Memory B cell (primary cell): ENCODE results near the gene LARP4.
A peak's percentile ranks its signal among the peaks of the same experiment; 100 is the strongest.
"Not testable (repeated sequence)": the region's sequence is repeated elsewhere in the genome, so short reads cannot be mapped to it uniquely, and the experiment has no call there.

Experiments
- ATAC-seq: fragments of 150-1000 bp; cut with Tn5 transposase; 2 replicates; pipeline ENCODE4 v1.10.0; 2021; ENCODE audit warnings: low read depth, mild to moderate bottlenecking, moderate library complexity
- DNase-seq, 2 donors: peaks; one replicate each; pipeline ENCODE4 v3.0.0; 2022; ENCODE audit warnings: low spot score in 2 of 2
- H3K27ac Mint-ChIP-seq: one replicate; pipeline ENCODE4 v1.8.0; 2022; ENCODE audit warnings: mild to moderate bottlenecking, moderate library complexity, mixed read lengths
- H3K27me3 Mint-ChIP-seq: one replicate; pipeline ENCODE4 v1.8.0; 2022; ENCODE audit warnings: mixed read lengths
- H3K36me3 Mint-ChIP-seq: one replicate; pipeline ENCODE4 v1.8.0; 2022; ENCODE audit warnings: mild to moderate bottlenecking, mixed read lengths
- H3K4me1 Mint-ChIP-seq: one replicate; pipeline ENCODE4 v1.8.0; 2022; ENCODE audit warnings: mixed read lengths
- H3K4me3 Mint-ChIP-seq: one replicate; pipeline ENCODE4 v1.8.0; 2022; ENCODE audit warnings: mild to moderate bottlenecking, moderate library complexity, mixed read lengths
- H3K9me3 Mint-ChIP-seq: one replicate; pipeline ENCODE4 v1.8.0; 2022; ENCODE audit warnings: mixed read lengths

LARP4 gene

GRCh38 chr12:50517421-50518048 lies 116.8 kb downstream of the LARP4 start:
- H3K36me3 Mint-ChIP-seq, result peaks cover 3% of the 10 kb centered on the region
- no peak overlapping the region for H3K27ac Mint-ChIP-seq
- H3K4me3 Mint-ChIP-seq, result no peak overlapping the region
- H3K4me1 Mint-ChIP-seq, result peaks cover 41% of the 10 kb centered on the region
- ATAC-seq (peak; percentile 78), DNase-seq (peak in 1 of 2 donors; percentile 57)
- peaks cover 5% of the 10 kb centered on the region for H3K9me3 Mint-ChIP-seq
- H3K27me3 Mint-ChIP-seq, result no peaks in the 10 kb centered on the region

GRCh38 chr12:50518090-50518489 lies 117.4 kb downstream of the LARP4 start:
- Mint-ChIP-seq H3K4me1 (peaks cover 40% of the 10 kb centered on the region), H3K36me3 (peaks cover 5% of the 10 kb centered on the region), H3K9me3 (peaks cover 7% of the 10 kb centered on the region), H3K27me3 (no peaks in the 10 kb centered on the region), H3K27ac (no peak overlapping the region), H3K4me3 (no peak overlapping the region)
- no peak for ATAC-seq
- no peak for DNase-seq

GRCh38 chr12:50519353-50519752 lies 118.7 kb downstream of the LARP4 start:
- ATAC-seq, result no peak
- Mint-ChIP-seq H3K9me3 (peaks cover 6% of the 10 kb centered on the region), H3K36me3 (peaks cover 9% of the 10 kb centered on the region), H3K4me3 (no peak overlapping the region), H3K27ac (peak overlapping the region; percentile 62), H3K4me1 (peaks cover 40% of the 10 kb centered on the region), H3K27me3 (no peaks in the 10 kb centered on the region)
- no peak for DNase-seq

- Mint-ChIP-seq H3K27me3 (no peaks in the 10 kb centered on the region), H3K27ac (peak overlapping the region; percentile 91), H3K9me3 (peaks cover 5% of the 10 kb centered on the region), H3K4me1 (peaks cover 34% of the 10 kb centered on the region), H3K4me3 (peak overlapping the region; percentile 66), H3K36me3 (peaks cover 9% of the 10 kb centered on the region)
- ATAC-seq (peak; percentile 25), DNase-seq (peak in 1 of 2 donors; percentile 10)
Observed at GRCh38 chr12:50520416-50521207, 119.9 kb downstream of the LARP4 start.

- not testable (repeated sequence) for H3K4me3 Mint-ChIP-seq, DNase-seq, H3K9me3 Mint-ChIP-seq, ATAC-seq, H3K27ac Mint-ChIP-seq, H3K27me3 Mint-ChIP-seq
- Mint-ChIP-seq H3K36me3 (peaks cover 14% of the 10 kb centered on the region), H3K4me1 (peaks cover 37% of the 10 kb centered on the region)
Observed at GRCh38 chr12:50521781-50522180, 121.1 kb downstream of the LARP4 start.

- Mint-ChIP-seq H3K9me3 (peaks cover 5% of the 10 kb centered on the region), H3K4me1 (peaks cover 39% of the 10 kb centered on the region), H3K36me3 (peaks cover 17% of the 10 kb centered on the region), H3K27me3 (no peaks in the 10 kb centered on the region), H3K27ac (peak overlapping the region; percentile 38), H3K4me3 (no peak overlapping the region)
- no peak for DNase-seq
- ATAC-seq, result no peak
Observed at GRCh38 chr12:50523772-50524171, 123.1 kb downstream of the LARP4 start.

- H3K4me1 Mint-ChIP-seq, result peaks cover 39% of the 10 kb centered on the region
- peaks cover 5% of the 10 kb centered on the region for H3K9me3 Mint-ChIP-seq
- H3K27me3 Mint-ChIP-seq, result no peaks in the 10 kb centered on the region
- no peak overlapping the region for H3K4me3 Mint-ChIP-seq
- no peak for ATAC-seq
- H3K36me3 Mint-ChIP-seq, result peaks cover 20% of the 10 kb centered on the region
- H3K27ac Mint-ChIP-seq, result peak overlapping the region; percentile 38
- DNase-seq, result no peak
Observed at GRCh38 chr12:50524621-50525020, 123.9 kb downstream of the LARP4 start.

- no peak for ATAC-seq
- H3K4me1 Mint-ChIP-seq, result peaks cover 36% of the 10 kb centered on the region
- H3K4me3 Mint-ChIP-seq, result no peak overlapping the region
- peaks cover 20% of the 10 kb centered on the region for H3K36me3 Mint-ChIP-seq
- peaks cover 5% of the 10 kb centered on the region for H3K9me3 Mint-ChIP-seq
- DNase-seq, result no peak
- H3K27ac Mint-ChIP-seq, result no peak overlapping the region
- no peaks in the 10 kb centered on the region for H3K27me3 Mint-ChIP-seq
Observed at GRCh38 chr12:50525422-50525821, 124.7 kb downstream of the LARP4 start.

- Mint-ChIP-seq H3K4me1 (peaks cover 30% of the 10 kb centered on the region), H3K9me3 (peaks cover 2% of the 10 kb centered on the region), H3K36me3 (peaks cover 20% of the 10 kb centered on the region), H3K27me3 (no peaks in the 10 kb centered on the region), H3K4me3 (no peak overlapping the region), H3K27ac (no peak overlapping the region)
- ATAC-seq, result no peak
- no peak for DNase-seq
Observed at GRCh38 chr12:50527359-50527726, 126.7 kb downstream of the LARP4 start.

GRCh38 chr12:50528800-50529199 lies 128.1 kb downstream of the LARP4 start:
- H3K4me1 Mint-ChIP-seq, result peaks cover 27% of the 10 kb centered on the region
- no peaks in the 10 kb centered on the region for H3K9me3 Mint-ChIP-seq
- DNase-seq (no peak), ATAC-seq (no peak)
- H3K4me3 Mint-ChIP-seq, result peak overlapping the region; percentile 16
- peak overlapping the region; percentile 67 for H3K27ac Mint-ChIP-seq
- no peaks in the 10 kb centered on the region for H3K27me3 Mint-ChIP-seq
- H3K36me3 Mint-ChIP-seq, result peaks cover 17% of the 10 kb centered on the region

GRCh38 chr12:50529345-50529744 lies 128.7 kb downstream of the LARP4 start:
- DNase-seq (no peak), ATAC-seq (no peak)
- Mint-ChIP-seq H3K4me1 (peaks cover 23% of the 10 kb centered on the region), H3K27ac (peak overlapping the region; percentile 67), H3K4me3 (no peak overlapping the region), H3K36me3 (peaks cover 13% of the 10 kb centered on the region), H3K9me3 (no peaks in the 10 kb centered on the region), H3K27me3 (no peaks in the 10 kb centered on the region)
